Smooth muscle cell (in vitro differentiated cells): ENCODE measurements around the gene NRAS. TPM values are rescaled to one million over a fixed set of nuclear protein-coding genes. Genes with fewer than 3 reads are reported as not detected.

Experiments used
- DNase-seq: peaks from one replicate; lab custom pipeline; 2025; ENCODE audit not compliant: unreplicated experiment; lab: John Stamatoyannopoulos, UW
- H2AFZ ChIP-seq: fragments of 200-600 bp; sonication (generic); 2 replicates; pipeline ENCODE4 v1.6.0; 2016; ENCODE audit warnings: antibody characterized with exemption, low read depth, mild to moderate bottlenecking
- H3F3A ChIP-seq: fragments of 200-600 bp; sonication (generic); 2 replicates; pipeline ENCODE4 v1.6.0; 2017; ENCODE audit warnings: antibody characterized with exemption, low read depth
- H3K27ac ChIP-seq: fragments of 200-600 bp; sonication (generic); 2 replicates; pipeline ENCODE4 v1.5.1; 2016; ENCODE audit warnings: low read depth, mild to moderate bottlenecking
- H3K27me3 ChIP-seq: fragments of 200-600 bp; sonication (generic); 2 replicates; pipeline ENCODE4 v1.6.1; 2016; ENCODE audit warnings: low read depth, mild to moderate bottlenecking
- H3K36me3 ChIP-seq: fragments of 200-600 bp; sonication (generic); 2 replicates; pipeline ENCODE4 v1.5.1; 2016; ENCODE audit warnings: low read depth
- H3K4me1 ChIP-seq: fragments of 200-600 bp; sonication (generic); 2 replicates; pipeline ENCODE4 v1.5.1; 2016; ENCODE audit warnings: low read depth
- H3K4me2 ChIP-seq: fragments of 200-600 bp; sonication (generic); 2 replicates; pipeline ENCODE4 v1.6.0; 2016; ENCODE audit warnings: mild to moderate bottlenecking
- H3K4me3 ChIP-seq: fragments of 200-600 bp; sonication (generic); 2 replicates; pipeline ENCODE4 v1.5.1; 2016; ENCODE audit warnings: mild to moderate bottlenecking
- H3K79me2 ChIP-seq: fragments of 200-600 bp; sonication (generic); 2 replicates; pipeline ENCODE4 v1.6.0; 2016; ENCODE audit warnings: low read depth, mild to moderate bottlenecking
- H3K9ac ChIP-seq: fragments of 200-600 bp; sonication (generic); 2 replicates; pipeline ENCODE4 v1.6.0; 2016; ENCODE audit warnings: low read depth
- H3K9me3 ChIP-seq: fragments of 200-600 bp; sonication (generic); replicated peaks from 2 replicates; pipeline ENCODE4 v1.5.1; 2016; ENCODE audit warnings: low read depth
- H4K20me1 ChIP-seq: fragments of 200-600 bp; sonication (generic); 2 replicates; pipeline ENCODE4 v1.6.0; 2016; ENCODE audit warnings: low read depth
- CTCF ChIP-seq: fragments of 200-600 bp; sonication (generic); IDR thresholded peaks from 2 replicates; pipeline ENCODE4 v1.5.1; 2017; ENCODE audit warnings: borderline replicate concordance, mild to moderate bottlenecking, antibody characterized with exemption; ENCODE audit not compliant: insufficient read depth, poor library complexity, severe bottlenecking
- WGBS: methylation state at CpG from one replicate; pipeline ENCODE4 v1.1.7; 2016; ENCODE audit warnings: low lambda C conversion rate; 5-methylcytosine and 5-hydroxymethylcytosine counted together
- polyA plus RNA-seq: library from polyadenylated mRNA; unstranded; fragments of >200 nt; fragmentation: Nextera tagmentation; extraction: Ambion mirVana; gene quantifications from 2 replicates; pipeline ENCODE4 v1.2.1, GENCODE V29; 2016
- total RNA-seq: library from RNA; depleted of rRNA; stranded (reverse); fragments of >200 nt; gene quantifications from 2 replicates; pipeline ENCODE4 v1.2.3, GENCODE V29; 2014

The NRAS gene
- total and polyA plus RNA-seq, 2 experiments from 2014 or later, result 37.0 to 84.7 TPM

- TF ChIP-seq CTCF, result no peak
- no peaks in the 10 kb centered on the region for H3K4me1 ChIP-seq
- H3K27ac ChIP-seq, result no peak overlapping the region
- no peaks in the 10 kb centered on the region for H4K20me1 ChIP-seq
- no peaks in the 10 kb centered on the region for H3K9me3 ChIP-seq
- peaks cover 35% of the 10 kb centered on the region for H3K27me3 ChIP-seq
- H3K79me2 ChIP-seq, result no peaks in the 10 kb centered on the region
- no peaks in the 10 kb centered on the region for H3K36me3 ChIP-seq
- H3K9ac ChIP-seq, result no peak overlapping the region
- no peaks in the 10 kb centered on the region for H3F3A ChIP-seq
- 84% methylated on average over 4 of the region's 4 CpGs for WGBS
- no peak overlapping the region for H3K4me2 ChIP-seq
- DNase-seq, result no peak
- H2AFZ ChIP-seq, result no peak overlapping the region
- no peak overlapping the region for H3K4me3 ChIP-seq
Observed at GRCh38 chr1:114688526-114688925, 28.0 kb downstream of the NRAS start.

- H3K27ac ChIP-seq, result no peak overlapping the region
- peaks cover 35% of the 10 kb centered on the region for H3K27me3 ChIP-seq
- 90% methylated on average over 5 of the region's 5 CpGs for WGBS
- no peaks in the 10 kb centered on the region for H3F3A ChIP-seq
- no peaks in the 10 kb centered on the region for H3K79me2 ChIP-seq
- TF ChIP-seq CTCF, result no peak
- H2AFZ ChIP-seq, result no peak overlapping the region
- no peak overlapping the region for H3K4me3 ChIP-seq
- no peak for DNase-seq
- no peak overlapping the region for H3K4me2 ChIP-seq
- no peaks in the 10 kb centered on the region for H3K4me1 ChIP-seq
- H3K9ac ChIP-seq, result no peak overlapping the region
- no peaks in the 10 kb centered on the region for H3K9me3 ChIP-seq
- H4K20me1 ChIP-seq, result no peaks in the 10 kb centered on the region
- H3K36me3 ChIP-seq, result no peaks in the 10 kb centered on the region
Observed at GRCh38 chr1:114685851-114686250, 30.7 kb downstream of the NRAS start.

- H2AFZ ChIP-seq, result no peak overlapping the region
- no peak overlapping the region for H3K4me3 ChIP-seq
- no peaks in the 10 kb centered on the region for H3K4me1 ChIP-seq
- peaks cover 46% of the 10 kb centered on the region for H3K27me3 ChIP-seq
- H3K9ac ChIP-seq, result no peak overlapping the region
- no peak overlapping the region for H3K4me2 ChIP-seq
- no peaks in the 10 kb centered on the region for H4K20me1 ChIP-seq
- no peak for DNase-seq
- H3K79me2 ChIP-seq, result no peaks in the 10 kb centered on the region
- no peaks in the 10 kb centered on the region for H3K9me3 ChIP-seq
- H3F3A ChIP-seq, result no peaks in the 10 kb centered on the region
- H3K36me3 ChIP-seq, result no peaks in the 10 kb centered on the region
- 86% methylated on average over 5 of the region's 5 CpGs for WGBS
- H3K27ac ChIP-seq, result no peak overlapping the region
- TF ChIP-seq CTCF, result no peak
Observed at GRCh38 chr1:114677691-114678090, 38.9 kb downstream of the NRAS start.

- H3K4me3 ChIP-seq, result no peak overlapping the region
- no peak for TF ChIP-seq CTCF
- no peak overlapping the region for H3K4me2 ChIP-seq
- H3K4me1 ChIP-seq, result no peaks in the 10 kb centered on the region
- no peaks in the 10 kb centered on the region for H3F3A ChIP-seq
- no peak overlapping the region for H3K9ac ChIP-seq
- H3K79me2 ChIP-seq, result no peaks in the 10 kb centered on the region
- DNase-seq, result no peak
- H3K27ac ChIP-seq, result no peak overlapping the region
- no peaks in the 10 kb centered on the region for H3K36me3 ChIP-seq
- no peaks in the 10 kb centered on the region for H3K9me3 ChIP-seq
- H2AFZ ChIP-seq, result no peak overlapping the region
- no peaks in the 10 kb centered on the region for H4K20me1 ChIP-seq
- WGBS, result 100% methylated on average over 1 of the region's 1 CpG
- peaks cover 46% of the 10 kb centered on the region for H3K27me3 ChIP-seq
Observed at GRCh38 chr1:114676115-114676514, 40.5 kb downstream of the NRAS start.
